ENCODE data around the gene MINDY4B.

GRCh38 chr3:150875548-150875947 is 29.7 kb downstream of the MINDY4B start:
- no peak for TF ChIP-seq CTCF (IDR thresholded peaks at IDR 0.05; ENCODE audit: insufficient read depth, low read depth, low read length)
- TF ChIP-seq EZH2 (IDR thresholded peaks at IDR 0.05; ENCODE audit: insufficient read depth, low read length): no peak
